Renal cortical epithelial cell (primary cell): ENCODE results near the gene TWSG1. TPM values are rescaled to one million over a fixed set of nuclear protein-coding genes. Genes with fewer than 3 reads are reported as not detected.

Experiments used
- DNase-seq: peaks from one replicate; pipeline ENCODE4 v3.0.0-alpha.2; 2011; ENCODE audit warnings: low read depth
- total RNA-seq: library from RNA; depleted of rRNA; stranded (reverse); fragments of >200 nt; gene quantifications from 2 replicates; pipeline ENCODE4 v1.2.3, GENCODE V29; 2014

TWSG1 gene
- total RNA-seq: 119 and 134 TPM in 2 replicates

- DNase-seq: peak; percentile 66
Observed at GRCh38 chr18:9334329-9334972, at the start of gene TWSG1. TWSG1 (plus strand) TSS chr18:9334773; CDS start chr18:9337230, 2,457 bp downstream.

- DNase-seq: no peak
Observed at GRCh38 chr18:9285604-9286003, 49.0 kb upstream of the TWSG1 start.

DNA sequence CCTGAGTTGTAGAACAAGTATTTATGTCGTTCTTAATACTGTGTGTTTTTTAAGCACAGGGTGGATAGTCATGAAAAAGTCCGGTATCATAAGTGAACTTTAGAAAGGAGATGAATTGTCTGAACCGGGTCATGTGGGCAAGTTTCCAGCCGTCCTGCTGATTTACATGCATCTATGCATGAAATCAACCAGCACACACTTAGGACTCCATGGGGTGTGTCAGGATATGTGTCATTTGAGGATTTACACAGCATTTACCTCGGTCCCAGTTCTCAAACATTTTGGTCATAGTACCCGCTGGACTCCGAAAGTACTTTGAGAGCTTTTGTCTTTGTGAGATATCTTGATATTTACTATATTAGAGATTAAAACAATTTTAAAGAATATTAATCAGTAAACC lies 47.5 kb upstream of the TWSG1 start:
- DNase-seq: no peak

DNA sequence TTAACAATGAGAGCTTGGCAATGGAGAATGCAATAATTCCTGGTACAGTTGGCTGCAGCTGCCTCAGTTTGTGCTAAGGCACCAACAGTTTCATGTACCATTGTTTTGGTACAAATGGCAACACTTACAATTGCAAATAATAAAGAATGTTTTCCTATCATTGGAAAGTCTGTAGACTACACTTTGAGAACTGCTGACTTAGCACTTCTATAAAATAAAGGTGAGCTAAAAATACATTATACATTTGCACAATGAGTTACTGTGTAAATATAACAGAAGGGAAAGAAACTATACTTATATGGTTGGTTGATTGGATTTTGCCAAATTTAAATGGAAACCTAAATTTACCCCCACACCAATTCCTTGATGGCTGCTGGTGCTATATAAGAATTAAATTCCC lies 44.9 kb upstream of the TWSG1 start:
- DNase-seq: no peak

DNA sequence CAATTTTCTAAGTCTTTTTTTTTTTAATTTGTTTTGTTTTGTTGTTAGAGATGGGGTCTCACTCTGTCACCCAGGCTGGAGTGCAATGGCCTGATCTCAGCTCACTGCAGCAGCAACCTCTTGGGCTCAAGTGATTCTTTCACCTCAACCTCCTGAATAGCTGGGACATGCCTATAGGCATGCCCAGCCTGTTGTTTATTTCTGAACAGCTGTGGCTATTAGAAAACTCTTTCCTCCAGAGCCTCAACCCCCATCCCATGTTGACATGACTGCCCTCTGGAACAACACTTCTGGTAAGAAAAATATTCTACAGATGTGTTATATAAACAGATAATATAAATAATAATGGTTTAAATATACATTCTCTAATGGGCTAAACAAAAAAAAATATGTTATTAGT lies 44.4 kb upstream of the TWSG1 start:
- no peak for DNase-seq

GRCh38 chr18:9292047-9292446 lies 42.5 kb upstream of the TWSG1 start:
- DNase-seq: no peak

DNA sequence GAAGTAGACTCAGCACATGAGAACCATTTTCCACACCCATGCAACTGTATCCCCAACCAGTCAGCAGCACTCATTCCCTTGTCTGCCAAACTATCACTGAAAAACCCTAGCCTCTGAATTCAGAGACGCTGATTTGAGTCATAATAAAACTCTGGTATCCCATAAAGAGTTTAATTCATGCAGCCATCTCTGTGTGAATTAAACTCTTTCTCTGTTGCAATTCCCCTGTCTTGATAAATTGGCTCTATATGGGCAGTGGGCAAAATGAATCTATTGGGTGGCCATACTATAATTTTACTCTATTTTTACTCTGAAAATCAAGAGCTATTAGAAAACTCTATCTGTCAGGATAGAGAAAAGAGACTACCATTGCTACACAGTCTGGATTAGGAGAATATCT lies 40.6 kb upstream of the TWSG1 start:
- no peak for DNase-seq

- DNase-seq: no peak
Observed at GRCh38 chr18:9296233-9297006, 38.2 kb upstream of the TWSG1 start.

DNA sequence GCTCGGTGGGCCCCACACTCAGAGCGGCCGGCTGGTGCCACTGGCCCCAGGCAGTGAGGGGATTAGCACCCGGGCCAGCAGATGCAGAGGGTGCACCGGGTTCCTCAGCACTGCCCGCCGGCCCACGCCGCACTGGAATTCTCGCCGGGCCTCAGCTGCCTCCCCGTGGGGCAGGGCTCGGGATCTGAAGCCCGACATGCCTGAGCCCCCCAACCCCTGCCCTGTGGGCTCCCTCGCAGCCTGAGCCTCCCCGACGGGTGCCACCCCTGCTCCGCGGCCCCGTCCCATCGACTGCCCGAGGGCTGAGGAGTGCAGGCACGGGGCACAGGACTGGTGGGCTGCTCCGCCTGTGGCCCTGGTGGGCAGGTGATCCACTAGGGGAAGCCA lies 37.6 kb upstream of the TWSG1 start:
- DNase-seq: no peak

DNA sequence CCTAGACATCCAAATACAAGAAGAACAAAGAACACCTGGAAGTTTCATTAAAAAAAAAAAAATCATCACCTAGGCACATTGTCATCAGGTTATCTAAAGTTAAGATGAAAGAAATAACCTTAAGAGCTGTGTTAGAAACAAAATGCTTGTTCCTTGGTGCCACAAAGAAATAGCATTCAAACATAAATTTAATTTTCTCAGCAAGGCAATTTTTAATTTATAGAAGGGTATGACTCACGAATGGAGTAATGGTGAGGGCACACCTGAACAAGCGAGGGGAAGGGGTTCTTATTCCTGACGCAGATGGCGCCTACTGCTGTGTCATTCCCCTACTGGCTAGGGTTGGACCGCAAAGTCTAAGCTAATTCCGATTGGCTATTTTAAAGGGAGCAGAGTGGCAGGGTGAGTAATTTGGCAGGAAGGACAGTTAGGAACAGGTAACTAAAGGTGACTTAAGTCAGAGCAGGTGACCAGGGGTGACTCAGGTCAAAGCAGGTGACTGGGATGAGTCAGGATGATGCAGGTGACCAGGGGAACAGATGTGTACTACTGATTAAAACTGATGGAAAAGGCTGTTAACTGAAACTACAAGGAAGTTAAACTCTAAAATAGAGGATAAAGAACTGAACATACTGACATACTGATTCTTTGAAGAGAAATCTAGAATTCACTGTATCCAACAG lies 30.0 kb upstream of the TWSG1 start:
- DNase-seq: no peak

- no peak for DNase-seq
Observed at GRCh38 chr18:9319333-9319732, 15.2 kb upstream of the TWSG1 start.

GRCh38 chr18:9321017-9321452 lies 13.5 kb upstream of the TWSG1 start:
- no peak for DNase-seq

- no peak for DNase-seq
Observed at GRCh38 chr18:9321736-9322135, 12.8 kb upstream of the TWSG1 start.

DNA sequence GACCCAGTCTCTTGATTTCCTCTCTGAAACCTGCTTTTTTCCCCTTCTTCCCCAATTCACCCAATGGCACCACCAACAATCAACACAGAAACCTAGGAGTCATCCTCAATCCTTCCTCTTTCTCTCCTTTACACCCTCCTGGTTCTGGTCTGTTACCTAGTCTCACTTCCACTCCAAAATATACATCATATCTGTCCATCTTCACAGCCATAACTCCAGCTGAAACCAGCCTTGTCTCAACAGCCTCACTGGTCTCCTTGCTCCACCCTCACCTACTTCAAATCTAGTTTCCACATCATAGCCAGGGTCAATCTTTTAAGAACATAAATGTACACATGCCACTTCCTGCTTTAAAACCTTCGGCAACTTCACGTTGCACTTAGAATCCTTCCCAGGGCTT lies 11.8 kb upstream of the TWSG1 start:
- no peak for DNase-seq

DNA sequence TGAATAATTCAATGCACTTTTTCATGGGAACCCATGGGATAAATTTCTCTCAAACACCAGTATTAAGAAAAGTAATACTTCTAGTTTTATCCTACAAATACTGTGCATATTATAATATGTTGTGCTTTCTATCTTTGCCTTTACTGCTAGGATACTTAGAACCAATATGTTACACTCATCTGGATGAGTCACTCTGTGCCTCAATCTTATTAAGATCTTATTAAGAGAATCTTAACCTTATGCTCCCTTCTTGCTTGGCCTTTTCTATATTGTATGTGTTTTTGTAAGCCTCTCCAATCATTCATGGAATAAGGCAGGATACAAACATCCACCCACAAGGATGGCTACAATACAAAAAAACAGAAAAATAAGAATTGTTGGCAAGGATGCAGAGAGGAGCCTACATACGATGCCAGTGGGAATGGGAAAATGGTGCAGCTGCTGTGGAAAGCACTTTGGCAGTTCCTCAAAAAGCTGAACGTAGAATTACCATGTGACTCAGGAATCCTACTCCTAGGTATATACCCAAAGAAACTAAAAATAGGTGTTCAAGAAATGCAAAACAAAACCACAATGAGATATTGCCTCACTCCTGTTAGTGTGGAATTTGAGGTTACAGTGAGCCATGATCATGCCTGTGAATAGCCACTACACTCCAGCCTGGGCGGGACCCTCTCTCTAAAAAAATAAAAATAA lies 10.7 kb upstream of the TWSG1 start:
- DNase-seq: peak; percentile 72

DNA sequence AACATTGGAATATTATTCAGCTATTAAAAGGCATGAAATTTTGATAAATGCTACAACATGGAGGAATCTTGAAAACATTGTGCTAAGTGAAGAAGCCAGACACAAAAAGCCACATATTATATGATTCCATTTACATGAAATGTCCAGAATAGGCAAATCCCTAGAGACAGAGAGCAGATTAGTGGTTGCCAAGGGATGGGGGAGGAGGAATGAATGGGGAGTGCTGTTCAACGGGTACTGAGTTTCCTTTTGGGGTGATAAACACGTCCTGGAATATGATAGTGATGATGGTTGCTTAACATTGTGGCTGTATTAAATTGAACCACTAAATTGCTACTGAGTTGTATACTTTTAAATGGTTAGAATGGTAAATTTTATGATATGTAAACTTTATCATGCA lies 8.9 kb upstream of the TWSG1 start:
- DNase-seq: no peak

DNA sequence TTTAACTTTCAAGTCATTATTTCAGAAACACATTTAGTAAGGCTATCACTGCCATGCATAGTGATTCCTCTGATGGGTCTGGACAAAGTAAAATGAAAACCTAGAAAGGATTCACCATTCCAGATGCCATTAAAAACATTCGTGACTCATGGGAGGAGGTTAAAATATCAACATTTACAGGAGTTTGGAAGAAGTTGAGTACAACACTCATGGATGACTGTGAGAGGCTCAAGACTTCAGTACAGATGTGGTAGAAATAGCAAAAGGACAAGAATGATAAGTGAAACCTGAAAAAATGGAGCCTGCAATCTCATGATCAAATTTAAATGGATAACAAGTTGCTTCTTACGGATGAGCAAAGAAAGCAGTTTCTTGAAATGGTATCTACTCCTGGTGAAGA lies 5.8 kb upstream of the TWSG1 start:
- DNase-seq: no peak

DNA sequence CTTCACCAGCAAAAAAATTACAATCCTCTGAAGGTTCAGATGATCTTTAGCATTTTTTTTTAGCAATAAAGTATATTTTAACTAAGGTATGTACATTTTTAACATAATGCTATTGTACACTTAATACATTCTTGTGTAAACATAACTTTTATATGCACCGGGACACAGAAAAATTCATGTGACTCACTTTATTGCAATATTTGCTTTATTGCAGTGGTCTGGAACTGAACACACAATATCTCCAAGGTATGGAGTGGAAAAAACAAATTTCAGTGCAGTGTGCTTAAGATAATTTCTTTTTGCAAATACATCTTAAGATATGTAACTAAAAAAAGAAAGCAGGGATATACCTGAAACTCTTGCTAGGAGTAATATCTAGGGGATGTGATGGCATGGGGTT lies 5.1 kb upstream of the TWSG1 start:
- DNase-seq: no peak

- DNase-seq: no peak
Observed at GRCh38 chr18:9330419-9330818, 4.2 kb upstream of the TWSG1 start.

GRCh38 chr18:9333441-9334328 lies 888 bp upstream of the TWSG1 start:
- DNase-seq: no peak

DNA sequence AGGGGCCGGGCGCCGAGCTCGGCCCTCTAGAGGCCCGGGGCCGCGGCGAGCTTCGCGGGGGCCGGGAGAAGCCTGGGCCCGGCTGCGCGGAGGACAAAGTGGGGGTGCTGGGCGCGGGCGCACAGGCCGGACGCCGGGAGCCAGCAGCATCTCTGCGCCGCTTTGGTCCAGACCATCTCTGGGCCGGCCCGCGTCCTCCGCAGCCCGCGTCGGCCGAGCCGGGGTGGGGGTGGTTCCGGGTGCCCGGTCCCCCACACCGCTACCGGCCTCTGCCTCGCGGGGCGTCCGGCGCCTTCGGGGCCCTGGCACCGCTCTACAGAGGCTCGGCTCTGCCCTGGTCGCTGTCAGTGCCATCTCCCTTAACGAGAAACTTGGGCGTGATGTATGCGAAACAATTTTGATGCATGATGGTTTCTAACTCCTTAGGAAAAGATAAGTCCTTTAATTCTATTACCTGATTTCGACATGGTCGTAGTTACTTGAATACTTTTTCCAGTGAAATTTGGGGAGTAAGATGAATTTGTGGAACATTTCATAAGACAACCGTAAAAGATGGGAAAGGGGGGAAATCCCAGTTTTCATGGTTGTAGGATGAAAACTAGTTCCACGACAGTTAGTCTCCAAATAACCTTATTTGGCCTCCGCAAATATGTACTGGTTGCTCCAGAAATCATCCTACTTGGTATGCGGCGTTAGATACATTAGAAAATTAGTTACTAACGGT lies 562 bp downstream of the TWSG1 start:
- DNase-seq: peak; percentile 43
